ENCODE measurements around the gene FAM171A1.
A peak's percentile ranks its signal among the peaks of the same experiment; 100 is the strongest.

Gene FAM171A1

DNA sequence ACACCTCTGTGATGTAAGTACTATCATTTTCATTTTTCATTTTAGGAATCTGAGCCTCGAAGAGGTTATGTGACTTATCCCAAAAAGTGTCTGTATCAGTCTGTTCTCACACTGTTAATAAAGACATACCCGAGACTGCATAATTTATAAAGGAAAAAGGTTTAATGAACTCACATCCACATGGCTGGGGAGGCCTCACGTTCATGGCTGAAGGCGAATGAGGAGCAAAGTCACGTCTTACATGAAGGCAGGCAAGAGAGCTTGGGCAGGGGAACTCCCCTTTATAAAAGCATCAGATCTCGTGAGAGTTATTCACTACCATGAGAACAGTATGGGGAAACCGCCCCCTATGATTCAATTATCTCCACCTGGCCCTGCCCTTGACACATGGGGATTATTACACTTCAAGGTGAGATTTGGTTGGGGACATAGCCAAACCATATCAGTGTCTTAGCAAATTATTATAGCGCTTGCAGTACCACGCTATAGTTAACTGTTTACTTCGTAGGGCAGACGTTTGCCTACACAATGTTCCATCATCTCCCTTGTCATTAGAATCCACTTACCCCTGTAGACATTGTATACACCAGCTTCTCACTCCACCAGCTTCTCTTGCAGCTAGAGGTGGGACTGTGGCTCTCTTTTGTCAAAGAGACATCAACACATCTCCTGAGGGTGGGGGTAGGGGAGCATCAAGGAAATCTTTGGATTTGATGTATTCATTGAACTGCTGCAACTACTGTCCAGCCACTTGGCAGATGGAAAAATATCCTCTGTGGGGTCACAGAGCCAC lies 187.2 kb downstream of the FAM171A1 start:
- DNase-seq, result no peak
- Histone ChIP-seq H3K4me1 (ENCODE audit: control insufficient read depth, insufficient read depth, low read length, poor library complexity, severe bottlenecking) (peaks cover 8% of the 10 kb centered on the region), H3K36me3 (ENCODE audit: control insufficient read depth, insufficient read depth, low read length) (no peaks in the 10 kb centered on the region), H3K27me3 (replicated peaks; ENCODE audit: control insufficient read depth, insufficient read depth, low read length, poor library complexity, severe bottlenecking) (no peaks in the 10 kb centered on the region), H3K9me3 (ENCODE audit: control insufficient read depth, low read length) (no peaks in the 10 kb centered on the region), H3K4me3 (ENCODE audit: insufficient read depth, low read depth, low read length, poor library complexity, severe bottlenecking) (no peak overlapping the region), H3K27ac (ENCODE audit: insufficient read depth, low read length, poor library complexity, severe bottlenecking) (no peak overlapping the region)

DNA sequence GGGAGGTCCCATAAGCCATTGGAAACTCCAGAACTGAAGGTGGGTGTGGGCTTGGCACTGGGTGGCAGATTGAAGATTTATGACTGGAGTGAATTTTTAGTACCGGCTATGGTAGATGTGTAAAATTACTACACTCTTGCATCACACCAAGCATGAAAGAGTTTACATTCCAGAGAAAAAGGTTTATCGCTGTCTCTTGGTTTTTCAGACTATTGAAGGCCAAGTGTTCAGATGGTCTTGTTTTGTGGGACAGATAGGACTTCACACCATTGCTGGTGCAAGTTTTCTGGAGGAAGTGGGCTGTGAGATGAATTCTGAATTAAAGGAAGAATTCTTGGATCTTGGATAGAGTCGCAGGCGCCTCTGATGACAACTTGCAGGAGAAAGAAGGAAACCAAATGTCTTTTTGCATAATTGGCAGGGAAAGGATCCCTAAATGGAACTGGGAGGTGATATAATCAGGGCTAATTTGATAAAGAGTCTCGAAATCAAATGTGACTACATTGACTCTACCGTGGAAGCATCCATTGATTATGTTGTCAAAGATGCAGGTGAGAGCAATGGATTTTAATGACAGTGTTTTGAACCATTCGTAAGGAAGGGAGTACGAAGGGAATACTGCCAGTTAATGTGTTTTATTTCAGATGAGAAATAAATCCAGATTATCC lies 188.4 kb downstream of the FAM171A1 start:
- peaks cover 5% of the 10 kb centered on the region for H3K4me1 ChIP-seq (ENCODE audit: control insufficient read depth, insufficient read depth, low read length, poor library complexity, severe bottlenecking)
- no peak overlapping the region for H3K27ac ChIP-seq (ENCODE audit: insufficient read depth, low read length, poor library complexity, severe bottlenecking)
- DNase-seq, result no peak
- H3K27me3 ChIP-seq (replicated peaks; ENCODE audit: control insufficient read depth, insufficient read depth, low read length, poor library complexity, severe bottlenecking), result no peaks in the 10 kb centered on the region
- no peaks in the 10 kb centered on the region for H3K9me3 ChIP-seq (ENCODE audit: control insufficient read depth, low read length)
- H3K36me3 ChIP-seq (ENCODE audit: control insufficient read depth, insufficient read depth, low read length), result no peaks in the 10 kb centered on the region
- no peak overlapping the region for H3K4me3 ChIP-seq (ENCODE audit: insufficient read depth, low read depth, low read length, poor library complexity, severe bottlenecking)

DNA sequence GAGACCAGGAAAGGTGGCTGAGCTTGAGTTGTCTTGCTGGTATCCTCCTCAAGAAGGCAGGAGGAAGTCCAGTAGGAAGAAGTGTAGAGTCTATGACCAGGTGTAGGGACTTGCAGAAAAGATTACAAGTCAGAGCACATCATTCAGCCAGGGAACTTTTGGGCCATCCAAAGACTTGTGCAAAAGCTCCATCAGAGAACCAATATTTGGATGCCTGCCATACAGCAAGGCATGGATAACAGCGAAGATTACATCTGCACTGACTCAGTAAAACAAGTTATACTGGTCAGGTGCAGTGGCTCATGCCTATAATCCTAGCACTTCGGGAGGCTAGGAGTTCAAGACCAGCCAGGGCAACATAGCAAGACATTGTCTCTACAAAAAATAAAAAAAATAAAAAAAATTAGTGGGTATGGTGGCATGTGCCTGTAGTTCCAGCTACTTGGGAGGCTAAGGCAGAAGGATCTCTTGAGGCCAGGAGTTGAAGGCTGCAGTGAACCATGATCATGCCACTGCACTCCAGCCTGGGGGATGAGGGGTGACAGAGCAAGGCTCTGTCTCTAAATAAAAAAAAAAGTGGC lies 189.4 kb downstream of the FAM171A1 start:
- H3K9me3 ChIP-seq (ENCODE audit: control insufficient read depth, low read length), result no peaks in the 10 kb centered on the region
- H3K36me3 ChIP-seq (ENCODE audit: control insufficient read depth, insufficient read depth, low read length), result no peaks in the 10 kb centered on the region
- no peak for DNase-seq
- H3K27ac ChIP-seq (ENCODE audit: insufficient read depth, low read length, poor library complexity, severe bottlenecking), result no peak overlapping the region
- no peaks in the 10 kb centered on the region for H3K27me3 ChIP-seq (replicated peaks; ENCODE audit: control insufficient read depth, insufficient read depth, low read length, poor library complexity, severe bottlenecking)
- H3K4me3 ChIP-seq (ENCODE audit: insufficient read depth, low read depth, low read length, poor library complexity, severe bottlenecking), result no peak overlapping the region
- H3K4me1 ChIP-seq (ENCODE audit: control insufficient read depth, insufficient read depth, low read length, poor library complexity, severe bottlenecking), result peaks cover 5% of the 10 kb centered on the region

DNA sequence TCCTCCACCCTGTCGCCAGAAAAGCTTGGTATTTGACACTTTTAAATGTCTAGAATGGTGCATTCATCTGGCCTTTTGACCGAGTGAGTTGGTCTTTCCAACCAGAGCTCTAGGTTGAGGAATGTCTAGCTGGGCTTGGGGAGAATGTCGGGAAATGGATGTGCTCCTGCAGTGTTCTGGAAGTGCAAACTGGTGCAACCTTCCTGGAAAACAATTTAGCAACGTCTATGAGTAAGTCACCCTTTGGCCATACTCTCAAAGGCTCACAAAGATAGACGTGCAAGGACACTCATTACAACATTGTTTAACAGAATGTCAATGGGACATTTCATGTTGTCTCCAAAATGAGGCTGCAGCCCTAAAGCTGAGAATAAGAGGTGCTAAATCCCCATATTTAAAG lies 190.4 kb downstream of the FAM171A1 start:
- H3K4me1 ChIP-seq (ENCODE audit: control insufficient read depth, insufficient read depth, low read length, poor library complexity, severe bottlenecking), result peaks cover 2% of the 10 kb centered on the region
- no peak overlapping the region for H3K27ac ChIP-seq (ENCODE audit: insufficient read depth, low read length, poor library complexity, severe bottlenecking)
- no peaks in the 10 kb centered on the region for H3K9me3 ChIP-seq (ENCODE audit: control insufficient read depth, low read length)
- no peaks in the 10 kb centered on the region for H3K36me3 ChIP-seq (ENCODE audit: control insufficient read depth, insufficient read depth, low read length)
- H3K4me3 ChIP-seq (ENCODE audit: insufficient read depth, low read depth, low read length, poor library complexity, severe bottlenecking), result no peak overlapping the region
- DNase-seq, result no peak
- H3K27me3 ChIP-seq (replicated peaks; ENCODE audit: control insufficient read depth, insufficient read depth, low read length, poor library complexity, severe bottlenecking), result no peaks in the 10 kb centered on the region

DNA sequence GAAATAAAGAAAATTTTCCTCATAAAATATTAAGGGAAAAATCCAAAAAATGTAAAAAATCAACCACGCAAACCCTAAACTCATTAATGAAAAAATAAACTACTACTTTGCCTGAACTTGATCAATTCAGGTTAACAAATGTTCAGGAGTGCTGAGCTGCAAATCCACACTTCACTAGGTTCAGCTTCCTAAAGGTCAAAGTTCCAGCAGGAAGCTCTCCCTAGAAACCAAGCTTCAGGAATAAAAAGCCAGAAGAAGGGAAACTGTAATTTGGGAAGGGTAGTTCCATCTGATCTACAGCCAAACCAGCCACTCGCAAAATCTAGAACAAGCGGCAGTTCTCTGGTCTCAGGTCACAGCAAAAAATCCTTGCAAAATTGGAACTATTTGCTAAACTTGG lies 194.8 kb downstream of the FAM171A1 start:
- H3K27ac ChIP-seq (ENCODE audit: insufficient read depth, low read length, poor library complexity, severe bottlenecking), result no peak overlapping the region
- no peaks in the 10 kb centered on the region for H3K27me3 ChIP-seq (replicated peaks; ENCODE audit: control insufficient read depth, insufficient read depth, low read length, poor library complexity, severe bottlenecking)

DNA sequence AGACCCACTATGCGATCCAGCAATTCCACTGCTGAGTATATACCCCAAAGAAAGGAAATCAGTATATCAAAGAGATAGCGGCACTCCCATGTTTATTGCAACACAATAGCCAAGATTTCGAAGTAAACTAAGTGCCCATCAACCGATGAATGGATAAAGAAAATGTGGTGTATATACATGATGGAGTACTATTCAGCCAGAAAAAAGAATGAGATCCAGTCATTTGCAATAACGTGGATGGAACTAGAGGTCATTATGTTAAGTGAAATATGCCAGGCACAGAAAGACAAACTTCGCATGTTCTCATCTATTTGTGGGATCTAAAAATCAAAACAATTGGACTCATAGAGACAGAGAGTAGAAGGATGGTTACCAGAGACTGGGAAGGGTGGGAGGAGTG lies 195.5 kb downstream of the FAM171A1 start:
- H3K27me3 ChIP-seq (replicated peaks; ENCODE audit: control insufficient read depth, insufficient read depth, low read length, poor library complexity, severe bottlenecking), result no peaks in the 10 kb centered on the region
- DNase-seq, result no peak
- H3K36me3 ChIP-seq (ENCODE audit: control insufficient read depth, insufficient read depth, low read length), result no peaks in the 10 kb centered on the region
- H3K27ac ChIP-seq (ENCODE audit: insufficient read depth, low read length, poor library complexity, severe bottlenecking), result no peak overlapping the region
- no peak overlapping the region for H3K4me3 ChIP-seq (ENCODE audit: insufficient read depth, low read depth, low read length, poor library complexity, severe bottlenecking)
- H3K4me1 ChIP-seq (ENCODE audit: control insufficient read depth, insufficient read depth, low read length, poor library complexity, severe bottlenecking), result peaks cover 12% of the 10 kb centered on the region
- no peaks in the 10 kb centered on the region for H3K9me3 ChIP-seq (ENCODE audit: control insufficient read depth, low read length)

More for the DNA sequence above, 194.8 kb downstream of the FAM171A1 start:
- Histone ChIP-seq H3K9me3 (ENCODE audit: control insufficient read depth, low read length) (no peaks in the 10 kb centered on the region), H3K4me3 (ENCODE audit: insufficient read depth, low read depth, low read length, poor library complexity, severe bottlenecking) (no peak overlapping the region), H3K4me1 (ENCODE audit: control insufficient read depth, insufficient read depth, low read length, poor library complexity, severe bottlenecking) (peaks cover 5% of the 10 kb centered on the region), H3K36me3 (ENCODE audit: control insufficient read depth, insufficient read depth, low read length) (no peaks in the 10 kb centered on the region)
- no peak for DNase-seq

DNA sequence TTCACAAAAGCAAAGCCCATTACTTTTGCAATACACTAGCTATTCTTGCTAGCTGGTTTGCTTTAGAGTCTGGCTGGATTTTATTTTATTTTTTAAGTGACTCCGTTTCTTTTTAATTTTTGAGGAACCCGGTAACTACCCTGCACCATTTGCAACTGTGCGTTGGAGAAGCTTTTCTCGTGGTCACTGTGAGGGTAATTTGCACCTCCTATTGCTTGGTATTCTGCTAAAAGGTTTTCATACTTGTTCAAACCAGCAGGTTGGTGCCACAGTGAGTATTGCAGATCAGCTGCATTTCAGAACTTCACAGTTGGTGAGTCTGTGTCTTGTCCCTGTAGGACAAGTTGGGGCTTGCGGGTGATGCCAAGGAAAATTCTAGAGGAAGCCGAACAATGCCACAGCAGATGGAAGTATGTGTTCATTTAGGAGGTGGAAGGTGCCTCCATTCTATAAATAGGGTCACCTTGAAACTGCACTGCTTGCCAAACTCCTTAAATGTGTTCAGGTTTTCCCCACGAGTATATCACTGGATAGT lies 198.7 kb downstream of the FAM171A1 start:
- Histone ChIP-seq H3K36me3 (ENCODE audit: control insufficient read depth, insufficient read depth, low read length) (no peaks in the 10 kb centered on the region), H3K9me3 (ENCODE audit: control insufficient read depth, low read length) (no peaks in the 10 kb centered on the region), H3K27me3 (replicated peaks; ENCODE audit: control insufficient read depth, insufficient read depth, low read length, poor library complexity, severe bottlenecking) (no peaks in the 10 kb centered on the region), H3K4me1 (ENCODE audit: control insufficient read depth, insufficient read depth, low read length, poor library complexity, severe bottlenecking) (peaks cover 29% of the 10 kb centered on the region), H3K27ac (ENCODE audit: insufficient read depth, low read length, poor library complexity, severe bottlenecking) (no peak overlapping the region), H3K4me3 (ENCODE audit: insufficient read depth, low read depth, low read length, poor library complexity, severe bottlenecking) (no peak overlapping the region)
- DNase-seq, result no peak

DNA sequence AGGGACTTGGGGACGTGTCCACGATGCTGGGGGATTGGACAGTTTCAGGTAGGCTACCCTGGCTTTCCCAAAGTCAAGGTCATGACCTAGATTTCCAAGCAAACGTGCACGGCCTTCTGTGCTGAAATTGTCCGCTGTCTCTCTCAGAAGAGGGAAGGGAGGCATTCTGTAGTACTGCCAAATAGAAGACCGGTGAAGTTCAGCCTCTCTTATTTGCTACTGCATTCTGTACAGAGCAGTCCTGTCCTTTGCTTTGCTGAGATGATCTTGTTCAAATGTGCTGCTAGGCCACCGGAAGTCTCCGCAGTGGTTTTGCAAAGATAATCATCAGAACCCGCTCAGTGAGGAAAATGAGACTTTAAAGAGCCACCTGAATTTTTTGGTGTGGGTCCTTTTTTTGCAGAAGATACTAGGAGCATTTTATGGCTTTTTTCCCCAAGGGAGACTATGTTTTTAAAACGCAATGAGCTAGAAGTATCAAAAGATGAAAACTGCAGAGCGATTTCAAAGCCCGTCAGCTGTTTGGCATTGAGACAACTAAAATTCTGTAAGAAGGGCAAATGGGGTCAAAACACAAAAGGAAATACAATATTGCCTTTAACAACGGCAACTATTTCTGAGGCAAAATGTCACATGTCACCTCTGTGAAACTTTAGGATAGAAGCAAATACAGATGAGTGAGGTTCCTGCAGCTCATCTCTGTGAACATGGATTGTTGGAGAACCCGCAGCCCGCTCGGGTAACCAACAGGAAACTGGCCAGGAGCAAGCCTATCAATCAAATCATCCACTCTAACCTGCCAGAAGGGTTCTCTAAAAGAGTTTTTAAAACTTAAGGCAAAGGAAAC lies 201.3 kb downstream of the FAM171A1 start:
- H3K27ac ChIP-seq (ENCODE audit: insufficient read depth, low read length, poor library complexity, severe bottlenecking), result peak overlapping the region; percentile 65
- H3K4me1 ChIP-seq (ENCODE audit: control insufficient read depth, insufficient read depth, low read length, poor library complexity, severe bottlenecking), result peaks cover 34% of the 10 kb centered on the region
- no peaks in the 10 kb centered on the region for H3K36me3 ChIP-seq (ENCODE audit: control insufficient read depth, insufficient read depth, low read length)
- peak; percentile 39 to 63 (median 52) for DNase-seq
- H3K9me3 ChIP-seq (ENCODE audit: control insufficient read depth, low read length), result no peaks in the 10 kb centered on the region
- H3K4me3 ChIP-seq (ENCODE audit: insufficient read depth, low read depth, low read length, poor library complexity, severe bottlenecking), result peak overlapping the region; percentile 56
- H3K27me3 ChIP-seq (replicated peaks; ENCODE audit: control insufficient read depth, insufficient read depth, low read length, poor library complexity, severe bottlenecking), result no peaks in the 10 kb centered on the region

DNA sequence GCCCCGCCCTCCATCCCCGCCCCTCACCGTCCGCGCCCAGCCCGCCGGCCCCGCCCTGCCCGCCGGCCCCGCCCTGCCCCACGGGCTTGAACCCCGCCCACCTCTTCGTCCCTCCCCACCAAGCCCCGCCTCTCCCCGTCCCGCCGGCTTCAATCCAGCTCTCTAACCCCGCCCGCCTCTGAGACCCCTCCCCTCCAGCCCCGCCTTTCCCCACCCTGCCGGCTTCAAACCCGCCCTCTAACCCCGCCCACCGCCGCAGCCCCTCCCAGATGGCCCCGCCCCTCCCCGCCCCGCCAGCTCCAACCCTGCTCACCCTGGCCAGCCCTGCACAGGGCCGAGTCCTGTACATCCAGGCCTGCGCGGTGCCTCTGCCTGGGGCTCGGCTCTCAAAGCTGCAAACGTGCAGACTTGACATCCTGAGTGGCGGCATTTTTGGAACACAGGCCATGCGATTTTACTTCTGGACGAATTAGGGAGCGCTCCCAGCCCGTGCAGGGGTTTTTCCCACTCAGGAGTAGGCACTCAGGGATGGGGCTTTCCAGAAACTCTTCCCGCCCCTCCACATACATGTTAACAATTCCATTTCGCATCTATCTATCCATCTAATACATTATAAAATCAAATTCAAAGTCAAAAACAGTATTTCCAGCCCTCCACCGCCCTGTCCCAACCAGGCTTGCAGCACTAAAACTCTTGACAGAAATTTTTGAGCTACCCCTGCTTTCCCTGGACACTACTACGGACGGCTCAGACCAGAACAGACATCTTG lies 202.1 kb downstream of the FAM171A1 start:
- DNase-seq, result peak; percentile 92 to 98 (median 95)
- H3K9me3 ChIP-seq (ENCODE audit: control insufficient read depth, low read length), result no peaks in the 10 kb centered on the region
- no peaks in the 10 kb centered on the region for H3K27me3 ChIP-seq (replicated peaks; ENCODE audit: control insufficient read depth, insufficient read depth, low read length, poor library complexity, severe bottlenecking)
- H3K27ac ChIP-seq (ENCODE audit: insufficient read depth, low read length, poor library complexity, severe bottlenecking), result peak overlapping the region; percentile 65
- peaks cover 34% of the 10 kb centered on the region for H3K4me1 ChIP-seq (ENCODE audit: control insufficient read depth, insufficient read depth, low read length, poor library complexity, severe bottlenecking)
- H3K4me3 ChIP-seq (ENCODE audit: insufficient read depth, low read depth, low read length, poor library complexity, severe bottlenecking), result peak overlapping the region; percentile 56
- no peaks in the 10 kb centered on the region for H3K36me3 ChIP-seq (ENCODE audit: control insufficient read depth, insufficient read depth, low read length)
